ENCODE data around the gene RSPO1. TPM values are rescaled to one million over a fixed set of nuclear protein-coding genes. Genes with fewer than 3 reads are reported as not detected.

RSPO1 gene
- total and polyA plus RNA-seq, 10 of the 15 experiments (the other 5 are each of a cell fraction or from before 2014, with no cell fraction given) = not detected

DNA sequence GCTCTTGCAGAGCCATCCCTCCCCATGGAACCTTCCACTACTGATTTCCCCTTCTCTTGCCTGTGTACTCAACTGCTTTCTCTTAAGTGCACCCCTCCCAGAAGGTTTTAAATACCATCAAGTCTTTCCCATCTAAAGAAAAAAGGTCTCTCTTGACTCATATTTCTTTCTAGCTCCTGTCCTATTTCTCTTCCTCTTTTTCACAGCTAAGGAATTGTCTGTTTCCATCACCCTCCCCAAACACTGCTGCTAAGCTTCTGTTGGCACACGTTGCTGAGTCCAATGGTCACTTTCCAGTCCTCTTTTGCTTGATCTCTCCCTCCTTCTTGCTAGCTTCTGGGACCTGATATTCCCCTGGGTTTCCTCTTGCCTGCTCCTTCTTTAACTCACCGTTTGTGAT is 25.7 kb downstream of the RSPO1 start:
- H3K4me2 ChIP-seq (ENCODE audit: control insufficient read depth, insufficient read depth) = no peak overlapping the region
- intact Hi-C loops (cut with micrococcal nuclease; ENCODE audit: unreplicated experiment) = no loop called here
- no peak for FAIRE-seq

More for the DNA sequence above, 25.7 kb downstream of the RSPO1 start:
- H3K9ac ChIP-seq (ENCODE audit: control insufficient read depth, insufficient read depth, low read length) = no peak overlapping the region
- no peak for TF ChIP-seq EGR1 (IDR thresholded peaks at IDR 0.05; ENCODE audit: borderline replicate concordance in 1 of 2, low read depth in 2 of 2, low read length in 2 of 2)
- TF ChIP-seq, protein P1, sequence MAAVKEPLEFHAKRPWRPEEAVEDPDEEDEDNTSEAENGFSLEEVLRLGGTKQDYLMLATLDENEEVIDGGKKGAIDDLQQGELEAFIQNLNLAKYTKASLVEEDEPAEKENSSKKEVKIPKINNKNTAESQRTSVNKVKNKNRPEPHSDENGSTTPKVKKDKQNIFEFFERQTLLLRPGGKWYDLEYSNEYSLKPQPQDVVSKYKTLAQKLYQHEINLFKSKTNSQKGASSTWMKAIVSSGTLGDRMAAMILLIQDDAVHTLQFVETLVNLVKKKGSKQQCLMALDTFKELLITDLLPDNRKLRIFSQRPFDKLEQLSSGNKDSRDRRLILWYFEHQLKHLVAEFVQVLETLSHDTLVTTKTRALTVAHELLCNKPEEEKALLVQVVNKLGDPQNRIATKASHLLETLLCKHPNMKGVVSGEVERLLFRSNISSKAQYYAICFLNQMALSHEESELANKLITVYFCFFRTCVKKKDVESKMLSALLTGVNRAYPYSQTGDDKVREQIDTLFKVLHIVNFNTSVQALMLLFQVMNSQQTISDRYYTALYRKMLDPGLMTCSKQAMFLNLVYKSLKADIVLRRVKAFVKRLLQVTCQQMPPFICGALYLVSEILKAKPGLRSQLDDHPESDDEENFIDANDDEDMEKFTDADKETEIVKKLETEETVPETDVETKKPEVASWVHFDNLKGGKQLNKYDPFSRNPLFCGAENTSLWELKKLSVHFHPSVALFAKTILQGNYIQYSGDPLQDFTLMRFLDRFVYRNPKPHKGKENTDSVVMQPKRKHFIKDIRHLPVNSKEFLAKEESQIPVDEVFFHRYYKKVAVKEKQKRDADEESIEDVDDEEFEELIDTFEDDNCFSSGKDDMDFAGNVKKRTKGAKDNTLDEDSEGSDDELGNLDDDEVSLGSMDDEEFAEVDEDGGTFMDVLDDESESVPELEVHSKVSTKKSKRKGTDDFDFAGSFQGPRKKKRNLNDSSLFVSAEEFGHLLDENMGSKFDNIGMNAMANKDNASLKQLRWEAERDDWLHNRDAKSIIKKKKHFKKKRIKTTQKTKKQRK (IDR thresholded peaks at IDR 0.05; ENCODE audit: low read depth, low read length) = no peak
- TF ChIP-seq RAD51 (IDR thresholded peaks at IDR 0.05) = no peak
- no peak for TF ChIP-seq ZNF24 (IDR thresholded peaks at IDR 0.05)
- no peak for TF ChIP-seq ZNF217 (IDR thresholded peaks at IDR 0.05)
- no peak for TF ChIP-seq BACH1 (IDR thresholded peaks at IDR 0.05; ENCODE audit: borderline replicate concordance)
- TF ChIP-seq YY1 (IDR thresholded peaks at IDR 0.05; ENCODE audit: low read depth, low read length) = no peak
- no peak for TF ChIP-seq SREBF2 (IDR thresholded peaks at IDR 0.05; ENCODE audit: low read length)
- TF ChIP-seq ZSCAN29 (IDR thresholded peaks at IDR 0.05) = no peak
- TF ChIP-seq BMI1 (IDR thresholded peaks at IDR 0.05; ENCODE audit: borderline replicate concordance) = no peak
- TF ChIP-seq NBN (IDR thresholded peaks at IDR 0.05) = no peak
- no peak for TF ChIP-seq NR2C1 (IDR thresholded peaks at IDR 0.05)
- no peak for TF ChIP-seq RUNX3 (IDR thresholded peaks at IDR 0.05; ENCODE audit: low read length)
- ChIA-PET CTCF (interaction anchor here (1.0 to 17.5 kb wide), 2 partner anchors 11 to 74 kb away, joined by 3 to 521 read pairs; partner anchors contain the start of gene CDCA8), POLR2A (no interaction called here), SMC1A (ENCODE audit: uncharacterized antibody, unreplicated experiment) (interaction anchor here (0.8 to 14.3 kb wide), 2 partner anchors 13 to 71 kb away, joined by 3 to 245 read pairs; no protein-coding TSS in a partner anchor), RAD21 (ENCODE audit: unreplicated experiment) (interaction anchor here (2.5 kb wide), 1 partner anchor 73 kb away, joined by 6 read pairs; no protein-coding TSS in a partner anchor)
- WGBS (ENCODE audit: insufficient coverage, insufficient replicate concordance, low lambda C conversion rate, missing lambda C conversion rate) = 3% methylated on average over 2 of the region's 2 CpGs
- no peak overlapping the region for H3K27ac ChIP-seq (ENCODE audit: control insufficient read depth, insufficient read depth)
- peaks cover 4 to 5% of the 10 kb centered on the region in 2 experiments; a peak in 2 of 4 replicates for H3K27me3 ChIP-seq (replicated peaks in 1 of 2; ENCODE audit: control insufficient read depth in 2 of 2, insufficient read depth in 2 of 2, low read length in 1 of 2)
- H3K4me1 ChIP-seq (ENCODE audit: control insufficient read depth, insufficient read depth, low read length) = no peaks in the 10 kb centered on the region
- no peaks in the 10 kb centered on the region for H3K79me2 ChIP-seq (ENCODE audit: control insufficient read depth, insufficient read depth, low read length)
- no peaks in the 10 kb centered on the region for H3K36me3 ChIP-seq (ENCODE audit: control insufficient read depth in 2 of 2, insufficient read depth in 2 of 2, low read length in 1 of 2)
- DNase-seq (ENCODE audit: low read depth, low spot score) (no peak), ATAC-seq (no peak)
- H2AFZ ChIP-seq (ENCODE audit: control insufficient read depth, low read depth, low read length) = no peak overlapping the region
- in situ Hi-C loops (cut with MboI) = loop anchor here (5.0 kb wide), 1 partner anchor 68 kb away; no protein-coding TSS in a partner anchor
- no peak overlapping the region for H3K4me3 ChIP-seq
- H4K20me1 ChIP-seq (ENCODE audit: control insufficient read depth, insufficient read depth) = no peaks in the 10 kb centered on the region
- no peaks in the 10 kb centered on the region for H3K9me3 ChIP-seq (replicated peaks; ENCODE audit: control insufficient read depth, insufficient read depth, low read length)
- no TSS peak for BruUV-seq (replicated peaks)
